Right ventricle myocardium inferior (tissue), 1 donor: ENCODE results near the gene YRDC. TPM values are rescaled to one million over a fixed set of nuclear protein-coding genes. Genes with fewer than 3 reads are reported as not detected.
"Not testable (repeated sequence)": the region's sequence is repeated elsewhere in the genome, so short reads cannot be mapped to it uniquely, and the experiment has no call there.

Experiments used
- ATAC-seq: fragments of 200-7000 bp; cut with Tn5 transposase; one replicate; pipeline ENCODE4 v1.9.1; 2020; ENCODE audit warnings: mild to moderate bottlenecking, moderate library complexity
- DNase-seq: peaks from one replicate; pipeline ENCODE4 v3.0.0; 2021; ENCODE audit errors: missing footprints
- intact Hi-C: fragments of 100-400 bp; cut with DNase I; formaldehyde crosslinking; loops from one replicate; pipeline ENCODE4 v1.11.0; 2022
- total RNA-seq: library from RNA; stranded (reverse); fragmentation: NEBNext Ultra II Directional; extraction: Animal tissue kit (Norgen Biotek cat#: 25700); gene quantifications from one replicate; pipeline ENCODE4 v1.2.1, GENCODE V29; 2021
- donor health status: DM: no; HTN: yes; CAD: no; lungs with severe emphysema.

Gene YRDC
- total RNA-seq, 1 donor from 2014 or later, result 4.8 TPM

DNA sequence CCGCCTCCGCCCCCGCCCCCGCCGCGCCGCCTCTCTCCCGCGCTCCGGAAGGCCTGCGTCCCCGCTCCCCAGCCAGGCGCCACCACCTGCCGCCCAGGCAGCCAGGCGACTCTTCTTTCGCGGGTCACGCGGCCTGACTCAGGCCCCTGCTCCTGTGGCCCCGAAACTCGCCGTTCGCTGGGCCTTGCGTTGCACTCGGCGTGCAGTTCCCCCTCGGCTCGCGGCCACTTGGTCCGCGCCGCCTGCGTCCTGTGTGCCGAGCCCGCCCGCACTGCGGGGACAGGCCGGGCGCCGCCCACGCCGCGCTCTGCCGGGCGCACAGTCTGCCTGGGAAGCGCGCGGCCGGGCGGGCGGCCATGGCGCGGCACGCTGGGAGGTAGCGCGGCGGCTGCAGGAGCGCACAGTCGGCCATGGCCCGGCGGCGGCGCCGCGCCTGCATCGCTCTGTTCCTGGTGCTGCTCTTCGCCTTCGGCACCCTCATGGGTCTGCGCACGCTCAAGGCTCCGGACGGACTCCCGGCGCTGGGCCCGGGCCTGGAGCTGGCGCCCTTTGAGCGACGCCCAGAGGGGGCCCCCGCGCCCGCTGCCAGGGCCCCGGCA is 14.1 kb downstream of the YRDC start, which contains the start of gene MANEAL:
Gene MANEAL, plus strand, starts transcription at position 75 of the 599 bp plus-strand sequence. Its CDS starts 336 bp downstream, at position 411.
- intact Hi-C loops, result no loop called here
- no peak for DNase-seq
- peak; percentile 73 for ATAC-seq

DNA sequence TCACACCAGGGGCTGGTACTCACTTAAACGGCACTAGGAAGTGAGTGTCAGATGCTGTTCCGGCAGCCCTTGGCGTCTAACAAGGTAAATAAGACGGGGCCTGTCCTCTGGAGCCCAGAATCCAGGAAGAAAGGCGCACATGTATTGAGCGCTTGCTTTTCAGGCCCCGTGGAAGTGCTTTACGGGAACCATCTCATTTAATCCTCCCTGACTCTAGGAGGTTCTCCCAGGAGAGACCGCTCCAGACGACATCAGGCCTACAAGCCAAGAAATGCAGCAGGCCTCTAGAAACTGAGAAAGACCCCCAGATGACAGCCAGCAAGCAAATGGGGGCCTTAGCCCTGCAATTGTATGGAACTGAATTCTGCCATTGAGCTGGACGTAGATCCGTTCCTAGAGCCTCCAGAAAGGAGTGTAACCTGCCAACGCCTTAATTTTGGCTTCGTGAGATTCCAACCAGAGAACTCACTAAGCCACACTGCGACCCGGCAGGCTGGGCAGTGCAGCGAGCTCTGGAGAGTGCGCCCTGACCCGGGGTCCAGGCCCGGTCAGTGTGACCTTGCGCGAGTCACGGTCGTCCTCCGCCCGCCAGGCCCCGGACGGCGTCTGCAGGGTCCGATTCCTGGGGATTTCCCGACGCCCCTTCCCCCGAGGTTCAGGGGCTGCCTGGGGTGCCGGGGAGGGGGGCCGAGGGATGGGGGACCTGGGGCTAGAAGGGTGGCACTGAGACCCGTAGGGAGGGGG is 14.9 kb downstream of the YRDC start:
- ATAC-seq (no peak), DNase-seq (no peak)
- intact Hi-C loops, result no loop called here

DNA sequence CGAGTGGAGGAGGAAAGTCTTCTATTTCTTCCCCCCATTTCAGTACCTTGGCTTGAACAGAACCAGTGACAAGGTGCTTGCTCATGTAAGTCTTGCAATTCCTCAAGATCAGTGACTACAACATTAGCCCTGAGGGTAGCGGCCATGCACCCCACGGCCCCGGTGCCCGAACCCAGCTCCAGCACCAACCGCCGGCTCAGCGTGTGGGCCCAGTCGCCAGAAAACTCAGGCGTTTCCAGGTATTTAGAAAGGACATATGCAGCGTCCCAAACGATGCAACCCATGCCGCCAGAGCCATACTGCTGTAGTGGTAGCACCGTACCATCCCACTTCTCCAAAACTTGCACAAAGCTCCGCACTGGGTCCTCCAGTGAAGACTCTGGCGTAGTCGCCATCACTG is 25.5 kb downstream of the YRDC start:
- intact Hi-C loops, result no loop called here
- ATAC-seq (no peak), DNase-seq (no peak)

DNA sequence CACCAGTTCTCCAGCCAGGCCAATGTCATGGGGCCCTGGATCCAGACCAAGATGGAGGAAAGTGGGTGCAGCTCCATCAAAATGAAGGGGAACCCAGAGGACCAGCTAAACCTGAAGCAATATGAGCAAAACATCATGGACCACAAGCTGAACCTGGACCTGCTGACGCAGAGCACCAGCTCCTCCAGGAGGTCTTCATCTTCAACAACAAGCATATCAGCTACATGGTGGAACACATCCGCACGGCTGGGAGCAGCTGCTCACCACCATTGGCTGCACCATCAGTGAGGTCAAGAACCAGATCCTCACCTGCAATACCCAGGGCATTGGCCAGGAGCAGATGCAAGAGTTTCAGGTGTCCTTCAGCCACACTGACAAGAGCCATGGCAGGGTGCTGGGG is 29.4 kb downstream of the YRDC start:
- ATAC-seq, result no peak
- no peak for DNase-seq
- intact Hi-C loops, result no loop called here

DNA sequence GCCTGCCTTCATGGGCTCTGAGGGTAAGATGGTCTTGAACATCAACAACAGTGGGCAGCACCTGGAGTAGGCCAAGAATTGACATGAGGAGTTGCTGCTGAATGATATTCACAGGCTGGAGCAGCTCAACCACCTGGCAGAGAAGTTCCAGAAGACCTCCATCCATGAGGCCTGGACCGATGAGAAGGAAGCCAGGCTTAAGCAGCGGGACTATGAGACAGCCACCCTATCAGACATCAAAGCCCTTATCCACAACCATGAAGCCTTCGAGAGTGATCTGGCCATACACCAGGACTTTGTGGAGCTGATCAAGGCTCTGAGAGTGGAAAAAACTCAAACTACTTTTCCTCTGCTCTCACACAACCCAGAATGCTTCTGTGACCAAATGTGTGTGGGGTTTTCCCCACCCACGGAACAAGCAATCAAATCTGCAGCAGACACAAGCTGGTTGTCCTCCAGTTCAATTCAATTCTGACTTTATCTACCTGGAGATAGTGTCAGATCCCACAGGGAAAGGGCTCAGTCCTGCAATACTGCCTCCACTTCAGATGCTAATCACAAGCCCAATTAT is 31.0 kb downstream of the YRDC start:
- DNase-seq, result no peak
- no peak for ATAC-seq
- intact Hi-C loops, result no loop called here

DNA sequence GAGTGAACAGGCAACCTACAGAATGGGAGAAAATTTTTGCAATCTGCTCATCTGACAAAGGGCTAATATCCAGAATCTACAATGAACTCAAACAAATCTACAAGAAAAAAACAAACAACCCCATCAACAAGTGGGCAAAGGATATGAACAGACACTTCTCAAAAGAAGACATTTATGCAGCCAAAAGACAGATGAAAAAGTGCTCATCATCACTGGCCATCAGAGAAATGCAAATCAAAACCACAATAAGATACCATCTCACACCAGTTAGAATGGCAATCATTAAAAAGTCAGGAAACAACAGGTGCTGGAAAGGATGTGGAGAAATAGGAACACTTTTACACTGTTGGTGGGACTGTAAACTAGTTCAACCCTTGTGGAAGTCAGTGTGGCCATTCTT is 36.6 kb downstream of the YRDC start:
- intact Hi-C loops, ATAC-seq, DNase-seq: not testable (repeated sequence)

DNA sequence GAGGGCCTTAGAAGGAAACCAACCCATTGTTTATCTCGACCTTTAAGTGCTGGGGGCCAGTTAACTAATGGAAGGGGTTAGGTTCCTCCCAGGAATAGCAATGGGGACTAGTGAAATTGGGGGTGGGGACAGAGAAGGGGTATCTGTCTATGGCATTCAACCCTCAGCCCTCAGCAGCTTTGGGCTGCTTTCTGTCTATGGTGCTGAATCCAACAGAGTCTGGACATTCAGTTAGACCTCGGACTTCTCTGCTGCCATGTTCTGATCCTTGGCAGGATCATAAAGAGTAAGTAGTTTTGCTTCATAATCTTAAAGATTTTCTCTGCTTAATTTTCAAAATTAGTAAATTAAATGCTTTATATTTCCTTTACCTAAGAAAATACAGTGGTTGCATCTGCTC is 40.5 kb downstream of the YRDC start:
- ATAC-seq (no peak), DNase-seq (no peak)
- intact Hi-C loops, result no loop called here

DNA sequence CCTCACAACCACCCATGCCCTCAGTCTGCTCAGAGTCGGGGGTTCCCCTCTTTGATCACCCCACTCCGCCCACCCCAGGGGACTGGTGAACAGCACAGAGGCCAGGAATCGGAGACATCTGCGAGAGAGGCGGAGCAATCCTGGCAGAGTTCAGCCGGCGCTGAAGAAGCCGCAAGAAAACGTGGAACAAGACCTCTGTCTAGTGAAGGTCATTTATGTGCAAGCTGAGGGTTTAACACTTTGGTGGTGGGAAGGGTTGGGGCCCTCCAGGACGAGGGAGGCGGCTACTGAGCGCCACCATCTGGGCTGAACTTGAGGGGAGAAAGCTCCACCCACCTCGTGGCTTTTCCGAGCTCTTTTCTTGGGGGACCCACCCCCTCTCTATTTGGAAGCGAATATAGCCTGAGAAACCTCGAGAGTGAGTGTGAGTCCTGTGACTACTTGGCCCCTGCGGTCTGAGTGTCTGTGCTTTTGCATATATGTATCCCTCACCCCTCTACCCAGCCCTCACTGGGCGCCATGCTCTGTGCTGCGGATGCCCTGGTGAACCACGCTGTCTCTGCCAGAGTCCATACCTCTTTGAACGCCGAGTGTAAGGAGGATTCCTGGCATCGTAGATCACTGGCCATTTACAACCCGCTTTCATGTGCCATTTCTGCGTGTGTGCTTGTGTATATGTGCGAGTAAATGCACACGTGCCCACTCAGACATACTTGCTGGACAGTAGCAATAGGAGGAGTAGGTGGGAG is 41.9 kb downstream of the YRDC start:
- no peak for ATAC-seq
- intact Hi-C loops, result no loop called here
- no peak for DNase-seq

DNA sequence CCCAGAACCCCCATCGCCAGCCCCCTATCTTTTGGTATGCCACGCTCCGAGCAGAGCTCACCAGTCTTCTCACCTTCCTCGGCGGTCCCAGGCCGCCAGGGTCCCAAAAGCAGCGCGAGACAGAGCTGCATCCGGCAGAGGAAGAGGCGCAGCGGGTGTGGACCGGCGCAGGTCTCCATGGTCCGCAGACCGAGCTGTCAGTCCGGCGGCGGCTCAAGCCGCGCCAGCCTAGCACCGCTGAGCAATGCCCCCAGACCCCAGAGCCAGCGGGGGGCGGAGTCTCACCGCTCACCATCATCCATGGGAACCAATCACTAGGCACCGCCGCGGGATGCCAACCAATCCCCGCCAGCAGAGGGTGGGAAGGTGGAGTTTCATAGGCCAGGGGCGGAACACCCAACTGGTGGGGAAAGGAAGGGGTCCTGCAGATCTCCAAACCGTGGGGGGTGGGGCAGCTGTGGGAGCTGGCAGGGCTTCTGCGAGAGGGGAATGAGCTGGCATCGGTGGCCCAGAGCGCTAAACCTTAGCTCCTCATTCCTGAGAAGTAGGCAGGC is 43.0 kb downstream of the YRDC start, which contains the start of gene EPHA10:
Gene EPHA10, minus strand, starts transcription at position 233 of the 554 bp plus-strand sequence. Its CDS starts 54 bp downstream, at position 179.
- ATAC-seq (no peak), DNase-seq (no peak)
- intact Hi-C loops, result no loop called here

DNA sequence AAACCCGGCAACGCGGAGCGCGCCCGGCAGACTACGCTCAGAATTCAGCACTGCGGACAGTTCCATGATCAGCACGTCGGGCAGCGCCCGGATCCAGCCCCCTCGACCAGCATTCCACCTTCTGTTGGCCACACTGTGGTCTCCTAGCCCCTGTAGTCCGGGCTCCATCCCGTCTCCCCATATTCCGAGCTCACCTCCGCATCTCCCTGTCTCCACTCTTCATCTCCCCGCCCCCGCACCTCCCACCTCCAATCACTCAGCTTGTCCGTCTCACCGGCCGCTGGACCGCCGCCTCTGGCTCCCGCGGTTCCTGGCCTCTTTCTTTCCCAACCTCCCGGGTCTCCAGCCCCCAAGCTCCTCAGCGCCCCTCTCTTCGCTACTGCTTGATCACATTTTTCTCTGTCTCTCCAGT is 43.6 kb downstream of the YRDC start:
- DNase-seq (no peak), ATAC-seq (no peak)

DNA sequence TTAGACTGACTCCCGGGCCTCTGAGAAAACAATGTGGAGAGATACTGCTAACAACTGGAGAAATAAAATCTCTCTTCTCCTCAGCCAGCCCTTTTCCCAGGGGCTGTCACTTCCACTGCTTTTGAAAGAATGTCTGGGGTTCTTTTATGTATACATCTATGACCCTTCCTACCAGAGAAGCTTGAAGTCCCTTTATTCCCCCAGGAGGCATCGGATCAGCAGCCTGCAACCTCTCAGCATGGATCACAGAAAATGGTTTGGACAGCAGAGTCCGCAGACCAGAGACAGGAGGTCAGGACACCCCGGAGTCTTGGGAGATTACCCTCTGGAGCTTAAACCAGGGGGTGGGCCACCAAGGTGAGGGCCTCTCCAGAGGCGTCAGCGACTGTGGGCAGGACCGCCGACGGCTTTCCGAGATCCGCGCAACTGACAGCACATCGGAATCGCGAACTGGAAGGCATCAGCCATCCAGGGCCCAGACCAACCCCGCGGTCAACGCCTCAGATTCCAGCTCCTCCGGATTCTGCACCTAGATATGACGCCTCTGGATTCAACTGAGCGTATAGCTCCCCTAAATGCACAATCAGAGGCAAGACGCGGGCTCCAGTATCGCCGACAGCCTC is 44.1 kb downstream of the YRDC start:
- DNase-seq (no peak), ATAC-seq (no peak)
- intact Hi-C loops, result no loop called here

More for the DNA sequence above, 43.6 kb downstream of the YRDC start:
- intact Hi-C loops, result no loop called here

DNA sequence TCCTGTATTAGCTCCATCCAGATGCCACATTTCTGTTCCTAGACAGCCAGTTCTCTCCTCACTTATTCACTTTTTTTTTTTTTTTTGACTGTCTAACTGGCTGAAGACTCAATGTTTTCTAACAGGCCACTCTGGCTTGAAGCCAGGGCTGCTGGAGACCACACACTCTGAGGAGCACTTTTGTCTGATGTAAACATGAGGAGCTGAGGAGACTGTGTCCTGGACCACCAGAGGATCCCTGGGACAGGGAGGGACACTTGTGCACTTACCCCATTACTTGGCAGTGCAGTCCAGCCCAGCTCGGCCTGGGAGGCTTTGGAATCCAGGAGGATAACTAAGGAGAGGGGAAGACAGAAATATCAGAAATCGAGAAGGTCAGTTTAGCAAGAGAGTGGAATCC is 45.5 kb downstream of the YRDC start:
- ATAC-seq (no peak), DNase-seq (no peak)
- intact Hi-C loops, result no loop called here

DNA sequence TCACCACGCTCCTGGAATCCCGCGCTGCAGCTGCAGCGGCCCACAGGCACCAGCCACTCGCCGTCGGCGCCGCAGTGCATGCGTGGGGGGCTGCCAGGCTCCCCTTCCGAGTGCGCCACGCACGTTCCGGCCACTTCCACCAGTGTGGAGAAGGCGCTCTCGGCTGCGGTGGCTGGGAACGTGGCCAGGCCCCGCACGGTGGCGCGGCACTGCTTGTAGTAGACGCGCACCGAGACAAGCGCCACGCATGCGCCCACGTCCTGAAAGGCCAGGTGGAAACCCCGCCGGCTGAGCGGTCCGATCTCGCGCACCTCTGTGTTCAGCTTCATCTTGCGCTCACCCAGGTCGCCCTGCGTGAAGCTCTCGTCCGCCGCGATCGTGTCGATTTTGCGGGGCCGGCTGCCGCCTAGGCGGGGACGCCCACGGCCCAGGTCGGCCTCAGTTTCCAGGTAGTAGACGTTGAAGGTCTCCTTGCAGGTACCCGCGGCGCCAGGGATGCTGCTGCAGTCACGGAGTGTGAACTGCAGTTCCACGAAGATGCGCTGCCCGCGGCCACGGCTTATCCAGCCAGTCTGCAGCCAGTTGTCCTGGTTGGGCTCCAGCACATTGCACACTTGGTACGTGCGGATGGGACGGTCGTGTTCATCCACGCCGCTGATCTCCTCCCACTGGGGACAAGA is 46.5 kb downstream of the YRDC start:
- ATAC-seq, result no peak
- no peak for DNase-seq
- intact Hi-C loops, result no loop called here

DNA sequence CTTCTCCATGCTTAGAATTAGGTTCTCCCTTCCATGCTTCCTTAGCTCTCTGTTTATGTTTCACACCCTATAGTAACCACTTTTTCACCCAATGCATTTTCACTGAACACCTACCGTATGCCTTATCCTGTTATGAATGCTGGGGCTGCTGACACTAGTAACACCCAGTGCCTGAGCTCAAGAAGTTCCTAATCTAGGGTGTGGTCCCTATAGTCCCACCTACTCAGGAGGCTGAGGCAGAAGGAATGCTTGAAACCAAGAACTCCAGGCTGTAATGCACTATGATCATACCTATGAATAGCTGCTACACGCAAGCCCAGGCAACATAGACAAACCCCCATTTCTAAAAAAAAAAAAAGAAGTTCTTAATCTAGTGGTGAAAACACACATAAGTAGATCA is 48.6 kb downstream of the YRDC start:
- intact Hi-C loops, result no loop called here
- ATAC-seq (no peak), DNase-seq (no peak)

DNA sequence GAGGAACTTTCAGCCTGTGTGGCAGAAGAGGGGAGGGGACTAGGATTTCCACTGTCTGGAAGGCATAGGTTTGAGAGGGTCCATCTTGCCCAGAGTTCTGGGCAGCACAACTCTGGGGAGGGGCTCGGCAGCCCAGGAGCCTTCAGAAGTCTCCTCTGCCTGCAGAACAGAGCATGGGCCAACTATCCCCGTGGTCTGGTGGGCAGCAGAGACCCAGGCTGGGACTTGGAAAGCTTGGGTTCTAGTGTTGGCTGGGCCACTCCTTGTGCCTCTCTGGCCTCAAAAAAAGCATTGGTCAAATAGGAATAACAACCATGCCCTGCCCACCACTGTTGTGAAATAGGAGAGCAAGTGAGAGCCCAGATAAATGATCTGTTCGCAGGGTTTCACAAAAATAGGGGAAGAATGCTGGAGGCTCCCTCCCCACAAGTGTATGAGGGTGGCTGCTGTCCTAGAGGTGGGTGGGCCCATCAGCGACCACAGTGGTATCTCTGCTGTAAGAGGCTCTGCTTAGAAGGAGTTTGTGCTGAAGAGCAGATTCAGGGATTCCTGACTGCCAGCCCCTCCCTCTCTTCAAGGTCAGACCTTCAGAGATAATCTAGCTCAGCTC is 52.0 kb downstream of the YRDC start:
- intact Hi-C loops, result no loop called here
- ATAC-seq (no peak), DNase-seq (no peak)

DNA sequence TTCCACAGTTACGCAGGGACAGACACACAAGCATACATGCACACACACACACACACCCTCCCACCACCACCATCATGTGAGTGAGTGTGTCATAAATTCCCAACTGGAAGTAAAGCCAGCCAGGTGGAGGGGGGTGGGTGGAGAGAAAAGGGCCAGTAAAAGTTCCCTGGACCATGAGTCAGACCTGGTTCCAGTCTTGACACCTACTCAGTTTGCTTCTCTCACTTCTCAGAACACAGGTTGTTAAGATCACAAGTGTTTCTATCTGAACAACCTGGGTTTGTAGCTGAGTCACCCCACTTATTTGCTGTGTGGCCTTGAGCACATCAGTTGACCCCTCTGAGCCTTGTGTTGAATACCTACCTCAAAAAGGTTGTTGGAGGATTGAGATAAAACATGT is 52.7 kb downstream of the YRDC start:
- no peak for DNase-seq
- no peak for ATAC-seq
- intact Hi-C loops, result no loop called here

DNA sequence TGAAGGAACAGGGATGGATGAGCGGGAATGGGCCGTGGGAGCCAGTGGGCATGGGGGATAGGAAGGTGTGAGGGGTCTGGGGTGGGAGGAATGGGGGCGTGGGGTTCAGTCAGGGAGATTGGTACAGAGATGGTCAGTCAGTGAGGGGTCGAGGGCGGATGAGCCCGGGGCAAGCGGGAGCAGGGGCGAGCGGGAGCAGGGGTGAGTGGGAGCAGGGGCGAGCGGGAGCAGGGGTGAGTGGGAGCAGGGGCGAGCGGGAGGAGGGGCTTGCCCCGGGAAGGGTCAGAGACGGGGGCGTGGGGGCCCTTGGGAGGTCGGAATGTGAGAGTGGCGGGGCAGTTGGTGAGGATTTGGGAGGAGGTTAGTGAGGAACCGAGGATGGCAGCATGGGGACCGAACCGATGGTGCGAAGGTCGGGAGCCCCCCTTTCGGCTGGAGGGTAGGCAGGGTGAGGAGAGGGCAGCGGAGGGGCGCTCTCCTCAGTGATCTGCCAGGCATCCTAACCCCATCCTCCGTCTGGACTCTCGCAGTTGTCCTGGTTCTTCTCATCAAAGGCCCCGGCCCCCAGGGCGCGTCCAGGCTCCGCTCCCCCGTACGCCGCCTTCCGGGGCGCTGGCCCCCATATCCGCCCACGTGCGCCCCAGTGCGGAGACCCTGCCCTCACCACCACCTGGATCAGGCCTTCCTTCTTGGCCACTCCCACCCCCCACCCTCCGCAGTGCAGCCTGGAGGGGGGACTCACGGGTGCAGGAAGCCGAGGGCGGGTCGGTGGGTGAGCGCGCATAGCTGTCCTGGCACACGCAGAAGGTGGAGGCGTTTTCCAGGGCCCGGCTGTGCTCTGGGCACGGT is 54.3 kb downstream of the YRDC start:
- ATAC-seq (no peak), DNase-seq (no peak)

More for the DNA sequence above, 54.3 kb downstream of the YRDC start:
- intact Hi-C loops, result no loop called here
